Measurements from ENCODE around the gene MAGOH.

The MAGOH gene

GRCh38 chr1:53270873-53271272, 32.6 kb upstream of the MAGOH start:
- DNase-seq (no peak), ATAC-seq (no peak)

- DNase-seq, result no peak
- peak; percentile 25 for ATAC-seq
Measured at GRCh38 chr1:53270107-53270506, 31.8 kb upstream of the MAGOH start.

GRCh38 chr1:53267761-53268160, 29.4 kb upstream of the MAGOH start:
- ATAC-seq (no peak), DNase-seq (no peak)

GRCh38 chr1:53266038-53266437, 27.7 kb upstream of the MAGOH start:
- DNase-seq (no peak), ATAC-seq (no peak)

GRCh38 chr1:53265581-53265980, 27.3 kb upstream of the MAGOH start:
- no peak for ATAC-seq
- no peak for DNase-seq

GRCh38 chr1:53264048-53264447, 25.7 kb upstream of the MAGOH start:
- ATAC-seq, result no peak
- no peak for DNase-seq

- DNase-seq, result no peak
- no peak for ATAC-seq
Measured at GRCh38 chr1:53262000-53262399, 23.7 kb upstream of the MAGOH start.

- ATAC-seq (no peak), DNase-seq (no peak)
Measured at GRCh38 chr1:53260631-53261247, 22.4 kb upstream of the MAGOH start.

- DNase-seq (no peak), ATAC-seq (no peak)
Measured at GRCh38 chr1:53259932-53260331, 21.6 kb upstream of the MAGOH start.

GRCh38 chr1:53258216-53258615, 19.9 kb upstream of the MAGOH start:
- DNase-seq, result no peak
- ATAC-seq, result no peak

GRCh38 chr1:53257454-53258081, 19.2 kb upstream of the MAGOH start:
- no peak for DNase-seq
- no peak for ATAC-seq

- ATAC-seq (no peak), DNase-seq (no peak)
Measured at GRCh38 chr1:53256511-53257453, 18.5 kb upstream of the MAGOH start.

GRCh38 chr1:53255031-53255430, 16.7 kb upstream of the MAGOH start:
- no peak for DNase-seq
- ATAC-seq, result no peak

- DNase-seq (no peak), ATAC-seq (no peak)
Measured at GRCh38 chr1:53254011-53254640, 15.8 kb upstream of the MAGOH start.

GRCh38 chr1:53250325-53250724, 12.0 kb upstream of the MAGOH start:
- no peak for ATAC-seq
- no peak for DNase-seq

GRCh38 chr1:53249706-53250105, 11.4 kb upstream of the MAGOH start:
- DNase-seq (no peak), ATAC-seq (no peak)

- no peak for DNase-seq
- no peak for ATAC-seq
Measured at GRCh38 chr1:53246261-53247134, 8.2 kb upstream of the MAGOH start.

- ATAC-seq (no peak), DNase-seq (no peak)
Measured at GRCh38 chr1:53244141-53244540, 5.8 kb upstream of the MAGOH start.

GRCh38 chr1:53242381-53242780, 4.1 kb upstream of the MAGOH start:
- no peak for DNase-seq

GRCh38 chr1:53241828-53242227, 3.5 kb upstream of the MAGOH start:
- DNase-seq (no peak), ATAC-seq (no peak)

More at GRCh38 chr1:53242381-53242780, 4.1 kb upstream of the MAGOH start:
- ATAC-seq, result no peak

GRCh38 chr1:53237638-53238037, 680 bp downstream of the MAGOH start:
- DNase-seq, result no peak
- ATAC-seq, result no peak

GRCh38 chr1:53220962-53221286, 17.4 kb downstream of the MAGOH start:
- no peak for DNase-seq
- ATAC-seq, result no peak
